GM18505 (cell line): ENCODE data around the gene DCHS1.

Experiments used
- ATAC-seq: cut with Tn5 transposase; IDR thresholded peaks from one replicate; pipeline ENCODE4 v1.9.1; 2021; ENCODE audit not compliant: unreplicated experiment
- POLR2A ChIP-seq: IDR thresholded peaks from 4 replicates; pipeline ENCODE4 v1.6.1; 2011; ENCODE audit warnings: borderline replicate concordance; ENCODE audit not compliant: insufficient read depth, insufficient read length; ENCODE audit errors: extremely low read depth

DCHS1 gene

GRCh38 chr11:6614446-6614845 lies 41.2 kb downstream of the DCHS1 start:
- no peak for TF ChIP-seq POLR2A
- no peak for ATAC-seq

- no peak for TF ChIP-seq POLR2A
- ATAC-seq = no peak
These were observed 42.1 kb downstream of the DCHS1 start for GRCh38 chr11:6613496-6613895.

- TF ChIP-seq POLR2A = peak; percentile 97
- ATAC-seq = peak; percentile 86
These were observed 43.2 kb downstream of the DCHS1 start, which contains the start of gene TAF10 for GRCh38 chr11:6612213-6613041. Gene TAF10, minus strand, starts transcription at chr11:6612216. Its CDS starts 27 bp downstream, at chr11:6612189.

- ATAC-seq = peak; percentile 20
These were observed 43.7 kb downstream of the DCHS1 start for GRCh38 chr11:6611963-6612212.

DNA sequence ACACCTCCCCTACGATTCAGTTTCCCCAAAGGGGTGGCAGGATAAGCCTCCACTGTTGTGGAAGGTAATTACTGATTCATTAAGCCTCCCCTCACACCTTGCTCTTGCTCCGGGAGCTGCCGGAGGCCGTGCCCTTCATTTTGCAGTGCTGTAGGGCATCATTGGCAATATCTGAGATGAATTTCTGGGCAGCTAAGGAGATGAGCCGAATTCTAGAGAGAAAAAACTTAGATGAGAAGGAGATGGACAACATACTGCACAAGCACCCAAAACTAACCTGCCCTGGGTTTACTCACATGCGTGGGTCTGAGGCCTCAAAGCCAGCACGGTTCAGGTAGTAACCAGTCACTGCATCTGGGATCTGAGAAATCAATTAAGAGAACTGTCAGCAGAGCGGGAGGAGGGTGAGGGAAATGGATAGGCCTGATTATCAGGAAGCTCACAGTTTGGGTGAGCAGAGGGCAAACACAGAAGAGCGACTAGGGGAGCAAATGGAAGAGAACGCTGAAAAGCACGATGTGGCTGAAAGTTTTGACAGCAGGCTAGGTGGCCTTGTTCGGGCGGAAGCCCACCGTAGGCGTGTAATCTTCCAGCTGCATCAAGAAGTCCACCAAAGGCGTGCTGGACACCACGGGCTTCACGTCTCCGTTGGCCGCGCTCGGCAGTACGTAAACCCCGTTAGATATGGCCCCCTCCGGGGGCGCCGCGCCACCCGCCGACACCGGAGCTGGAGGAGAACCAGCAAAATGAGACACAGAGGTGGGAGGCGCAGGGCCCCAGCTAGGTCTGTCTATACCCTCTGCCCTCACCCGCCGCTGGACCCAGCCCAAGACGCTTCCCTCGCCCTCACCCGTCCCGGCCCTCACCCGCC lies 44.3 kb downstream of the DCHS1 start:
- no peak for ATAC-seq

More at GRCh38 chr11:6611963-6612212, 43.7 kb downstream of the DCHS1 start:
- TF ChIP-seq POLR2A = no peak

GRCh38 chr11:6610591-6610990 lies 45.0 kb downstream of the DCHS1 start:
- ATAC-seq = no peak

More for the DNA sequence above, 44.3 kb downstream of the DCHS1 start:
- no peak for TF ChIP-seq POLR2A

DNA sequence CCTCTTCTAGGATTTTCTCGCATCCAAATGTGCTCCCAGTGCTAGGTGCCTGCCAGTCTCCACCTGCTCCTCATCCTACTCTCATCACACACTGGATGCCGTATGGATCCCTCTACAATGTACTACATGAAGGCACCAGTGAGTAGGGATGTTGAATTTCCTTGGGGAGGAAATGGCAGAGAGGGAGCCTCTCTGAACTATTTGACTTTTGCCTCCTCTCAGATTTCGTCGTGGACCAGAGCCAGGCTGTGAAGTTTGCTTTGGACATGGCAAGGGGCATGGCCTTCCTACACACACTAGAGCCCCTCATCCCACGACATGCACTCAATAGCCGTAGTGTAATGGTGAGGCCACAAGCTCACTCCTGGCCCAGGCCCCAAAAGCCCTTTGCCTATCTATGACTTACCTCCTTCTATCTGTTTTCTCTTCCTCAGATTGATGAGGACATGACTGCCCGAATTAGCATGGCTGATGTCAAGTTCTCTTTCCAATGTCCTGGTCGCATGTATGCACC lies 46.0 kb downstream of the DCHS1 start:
- no peak for ATAC-seq
- no peak for TF ChIP-seq POLR2A

More at GRCh38 chr11:6610591-6610990, 45.0 kb downstream of the DCHS1 start:
- no peak for TF ChIP-seq POLR2A

DNA sequence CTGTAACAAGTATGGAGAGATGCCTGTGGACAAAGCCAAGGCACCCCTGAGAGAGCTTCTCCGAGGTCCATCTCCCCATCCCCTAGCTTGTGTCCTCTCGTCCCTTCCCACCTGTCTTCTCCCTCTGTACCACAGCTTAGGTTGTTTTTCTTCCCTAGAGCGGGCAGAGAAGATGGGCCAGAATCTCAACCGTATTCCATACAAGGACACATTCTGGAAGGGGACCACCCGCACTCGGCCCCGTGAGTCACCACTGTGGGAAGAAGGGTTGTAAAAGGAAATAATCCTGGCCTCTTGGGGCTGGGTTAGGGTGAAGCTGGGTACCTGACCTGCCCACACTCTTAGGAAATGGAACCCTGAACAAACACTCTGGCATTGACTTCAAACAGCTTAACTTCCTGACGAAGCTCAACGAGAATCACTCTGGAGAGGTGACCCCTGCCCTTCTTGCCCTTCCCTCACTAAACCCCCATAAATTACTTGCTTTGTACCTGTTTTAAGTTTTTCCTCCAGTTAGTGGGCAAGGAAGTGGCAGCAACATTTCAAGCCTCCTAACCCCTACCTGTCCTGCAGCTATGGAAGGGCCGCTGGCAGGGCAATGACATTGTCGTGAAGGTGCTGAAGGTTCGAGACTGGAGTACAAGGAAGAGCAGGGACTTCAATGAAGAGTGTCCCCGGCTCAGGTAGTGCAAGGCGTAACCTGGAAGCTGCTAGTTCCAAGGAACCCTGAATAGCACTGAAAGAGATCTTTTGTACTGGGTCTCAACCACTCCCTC lies 46.7 kb downstream of the DCHS1 start:
- TF ChIP-seq POLR2A = no peak
- no peak for ATAC-seq

DNA sequence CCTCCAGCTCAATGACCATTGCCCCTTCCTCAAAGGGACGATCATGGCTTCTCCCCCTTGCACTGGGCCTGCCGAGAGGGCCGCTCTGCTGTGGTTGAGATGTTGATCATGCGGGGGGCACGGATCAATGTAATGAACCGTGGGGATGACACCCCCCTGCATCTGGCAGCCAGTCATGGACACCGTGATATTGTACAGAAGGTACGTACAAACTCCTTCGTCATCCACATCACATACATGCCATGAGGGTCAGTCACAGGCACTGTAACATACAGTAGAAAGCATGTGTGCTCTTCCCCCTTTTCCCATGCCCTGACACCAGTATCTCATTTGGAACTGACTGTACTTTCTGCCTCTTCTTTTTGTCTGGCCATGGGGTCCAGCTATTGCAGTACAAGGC lies 47.6 kb downstream of the DCHS1 start:
- no peak for ATAC-seq
- TF ChIP-seq POLR2A = no peak

DNA sequence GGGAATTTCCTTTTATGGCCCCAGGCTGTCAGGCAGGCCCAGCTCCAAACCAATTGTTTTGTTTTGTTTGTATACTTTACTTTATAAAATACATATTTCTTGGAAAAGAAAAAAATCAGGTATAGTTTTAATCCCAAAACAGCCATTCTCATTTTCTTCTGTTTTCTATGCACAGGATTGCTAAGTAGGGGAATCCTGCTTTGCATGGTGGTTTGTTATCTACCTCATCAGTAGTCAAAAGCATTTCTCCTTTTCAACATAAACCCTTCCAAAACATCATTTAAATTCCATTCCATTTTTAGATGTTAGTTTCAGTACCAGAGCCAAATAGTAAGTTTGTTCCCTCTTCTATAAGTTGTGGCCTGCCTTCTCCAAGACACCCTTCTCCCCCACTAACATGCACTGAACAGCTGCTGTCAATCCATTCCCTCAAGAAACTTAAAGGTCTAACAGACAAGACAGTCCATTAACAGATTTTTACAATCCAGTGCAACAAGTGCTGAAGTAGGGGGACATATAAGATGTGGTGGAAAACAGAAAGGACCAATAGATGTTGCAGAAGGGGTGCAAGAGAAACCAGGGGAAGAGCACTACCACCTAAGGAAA lies 48.3 kb downstream of the DCHS1 start:
- no peak for TF ChIP-seq POLR2A
- ATAC-seq = no peak

GRCh38 chr11:6606471-6607189 lies 49.0 kb downstream of the DCHS1 start:
- peak; percentile 33 for ATAC-seq
- peak; percentile 56 for TF ChIP-seq POLR2A

DNA sequence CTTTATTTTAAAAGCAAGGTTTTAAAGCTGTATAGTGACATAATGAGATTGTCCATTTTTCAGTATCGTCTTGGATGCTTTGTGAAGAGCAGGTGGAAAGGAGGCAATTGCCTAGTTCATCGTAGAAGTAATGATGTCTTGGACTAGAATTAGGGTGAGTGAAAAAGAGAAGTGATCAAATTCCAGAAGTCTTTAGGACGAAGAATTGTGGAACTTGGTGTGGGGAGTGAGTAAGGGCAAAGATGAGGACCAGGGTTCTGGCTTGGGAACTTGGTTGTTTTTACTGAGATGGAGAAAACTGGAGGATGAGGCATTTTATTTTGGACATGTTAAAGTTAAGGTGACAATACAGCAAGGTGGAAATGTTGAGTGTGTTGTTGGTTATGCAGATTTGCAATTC lies 50.8 kb downstream of the DCHS1 start:
- TF ChIP-seq POLR2A = no peak
- ATAC-seq = no peak
